Breast epithelium (tissue), 4 donors: ENCODE measurements around the gene SLIT1. TPM values are rescaled to one million over a fixed set of nuclear protein-coding genes. Genes with fewer than 3 reads are reported as not detected.

Source experiments
- DNase-seq, 2 donors: peaks; one replicate each; pipeline ENCODE4 v3.0.0-alpha.2; 2019; ENCODE audit warnings: low spot score in 2 of 2
- H3K27ac ChIP-seq, 2 donors: fragments of 200-600 bp; sonication (generic) in 1 of 2; one replicate each; pipeline ENCODE4 v1.5.1; 2016 to 2019; ENCODE audit warnings: mild to moderate bottlenecking in 1 of 2
- H3K27me3 ChIP-seq, 2 donors: fragments of 200-600 bp; sonication (generic) in 1 of 2; one replicate each; pipeline versions ENCODE4 v1.5.1 to v1.6.0; 2017 to 2019; ENCODE audit warnings: control low read depth in 1 of 2, mild to moderate bottlenecking in 1 of 2
- H3K36me3 ChIP-seq: fragments of 200-600 bp; one replicate; pipeline ENCODE4 v1.5.1; 2019
- H3K4me1 ChIP-seq, 2 donors: fragments of 200-600 bp; sonication (generic); one replicate each; pipeline ENCODE4 v1.5.1; 2016 to 2019; ENCODE audit warnings: control low read depth in 1 of 2
- H3K4me3 ChIP-seq, 3 donors: fragments of 200-600 bp; sonication (generic); 1 replicate in 2 of 3; 2 replicates in 1 of 3; pipeline ENCODE4 v1.5.1; 2016 to 2019; ENCODE audit warnings: mild to moderate bottlenecking in 3 of 3, moderate library complexity in 2 of 3
- H3K9me3 ChIP-seq, 2 donors: fragments of 200-600 bp; sonication (generic) in 1 of 2; one replicate each; pipeline ENCODE4 v1.5.1; 2016 to 2019; ENCODE audit warnings: control low read depth in 1 of 2
- POLR2A ChIP-seq: fragments of 450-650 bp; IDR thresholded peaks from one replicate; pipeline ENCODE4 v1.6.1; 2016; ENCODE audit warnings: antibody characterized with exemption, mild to moderate bottlenecking, moderate library complexity
- POLR2AphosphoS5 ChIP-seq, 3 donors: sonication (generic); formaldehyde crosslinking; IDR thresholded peaks; one replicate each; pipeline ENCODE4 v1.6.1; 2017; ENCODE audit warnings: antibody characterized with exemption in 3 of 3
- intact Hi-C: fragments of 100-400 bp; cut with DNase I; formaldehyde crosslinking; loops from one replicate; pipeline ENCODE4 v1.15.1; 2023; ENCODE audit warnings: low total_unique reads
- total RNA-seq, 3 donors: library from RNA; depleted of rRNA; stranded (reverse); fragments of >200 nt; gene quantifications; one replicate each; pipeline ENCODE4 v1.1.0, GENCODE V29; 2016
- TF ChIP-seq, protein P1 (sequence below), 3 donors: fragments of 450-650 bp; IDR thresholded peaks; one replicate each; pipeline ENCODE4 v1.5.1; 2016 to 2017; ENCODE audit warnings: antibody characterized with exemption in 3 of 3, mild to moderate bottlenecking in 3 of 3, moderate library complexity in 3 of 3

SLIT1 gene
- total RNA-seq, 3 donors from 2014 or later: under 0.01 to 0.44 (median 0.16) TPM

DNA sequence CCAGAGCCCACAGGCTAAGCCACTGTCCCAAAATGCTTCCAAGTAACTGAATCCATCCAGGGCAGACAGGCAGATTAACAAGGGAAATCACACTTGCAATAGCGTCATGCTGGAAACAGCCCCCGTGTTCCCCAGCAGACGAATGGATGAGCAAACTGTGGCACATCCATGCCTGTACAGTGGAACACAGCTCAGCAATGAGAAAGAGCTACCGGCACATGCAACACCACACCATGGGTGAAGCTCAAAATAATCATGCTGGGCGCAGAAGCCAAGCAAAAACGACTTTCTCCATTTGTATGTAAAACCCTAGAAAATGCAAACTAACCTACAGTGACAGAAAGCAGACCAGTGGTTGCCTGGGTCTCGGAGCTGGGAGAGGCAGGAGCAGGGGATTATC lies 153.1 kb downstream of the SLIT1 start:
- Histone ChIP-seq H3K4me1 (peaks cover 0 to 3% of the 10 kb centered on the region in 2 donors), H3K27me3 (no peaks in the 10 kb centered on the region), H3K9me3 (no peaks in the 10 kb centered on the region), H3K27ac (no peak overlapping the region), H3K4me3 (no peak overlapping the region), H3K36me3 (no peaks in the 10 kb centered on the region)
- DNase-seq: no peak
- TF ChIP-seq, protein P1, sequence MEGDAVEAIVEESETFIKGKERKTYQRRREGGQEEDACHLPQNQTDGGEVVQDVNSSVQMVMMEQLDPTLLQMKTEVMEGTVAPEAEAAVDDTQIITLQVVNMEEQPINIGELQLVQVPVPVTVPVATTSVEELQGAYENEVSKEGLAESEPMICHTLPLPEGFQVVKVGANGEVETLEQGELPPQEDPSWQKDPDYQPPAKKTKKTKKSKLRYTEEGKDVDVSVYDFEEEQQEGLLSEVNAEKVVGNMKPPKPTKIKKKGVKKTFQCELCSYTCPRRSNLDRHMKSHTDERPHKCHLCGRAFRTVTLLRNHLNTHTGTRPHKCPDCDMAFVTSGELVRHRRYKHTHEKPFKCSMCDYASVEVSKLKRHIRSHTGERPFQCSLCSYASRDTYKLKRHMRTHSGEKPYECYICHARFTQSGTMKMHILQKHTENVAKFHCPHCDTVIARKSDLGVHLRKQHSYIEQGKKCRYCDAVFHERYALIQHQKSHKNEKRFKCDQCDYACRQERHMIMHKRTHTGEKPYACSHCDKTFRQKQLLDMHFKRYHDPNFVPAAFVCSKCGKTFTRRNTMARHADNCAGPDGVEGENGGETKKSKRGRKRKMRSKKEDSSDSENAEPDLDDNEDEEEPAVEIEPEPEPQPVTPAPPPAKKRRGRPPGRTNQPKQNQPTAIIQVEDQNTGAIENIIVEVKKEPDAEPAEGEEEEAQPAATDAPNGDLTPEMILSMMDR (IDR thresholded peaks at IDR 0.05): no peak
- no peak for TF ChIP-seq POLR2AphosphoS5 (IDR thresholded peaks at IDR 0.05)
- TF ChIP-seq POLR2A: no peak
- intact Hi-C loops: no loop called here

DNA sequence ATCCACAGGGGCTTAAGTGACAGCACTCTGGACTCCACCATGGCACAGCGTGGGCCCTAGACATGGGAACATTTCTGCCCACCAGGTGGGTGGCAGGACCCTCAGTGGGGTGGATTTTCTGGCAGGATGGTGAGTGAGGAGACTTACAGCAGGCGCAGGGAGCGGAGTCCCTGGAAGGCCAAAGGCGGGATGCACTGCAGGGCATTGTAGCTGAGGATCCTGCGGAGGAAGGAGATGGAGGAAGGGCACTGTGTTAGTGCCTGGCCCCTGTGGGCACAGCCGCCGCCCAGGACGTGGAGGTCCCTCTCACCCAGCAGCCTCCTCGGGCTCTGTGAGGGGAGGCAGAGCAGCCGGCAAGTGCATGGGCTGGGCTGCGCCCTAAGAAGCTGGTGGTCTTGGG lies 154.3 kb downstream of the SLIT1 start:
- no peaks in the 10 kb centered on the region for H3K4me1 ChIP-seq
- no peak overlapping the region for H3K4me3 ChIP-seq
- H3K9me3 ChIP-seq: no peaks in the 10 kb centered on the region
- intact Hi-C loops: no loop called here
- H3K27me3 ChIP-seq: no peaks in the 10 kb centered on the region
- no peak for DNase-seq
- TF ChIP-seq, protein P1 (IDR thresholded peaks at IDR 0.05): no peak
- no peaks in the 10 kb centered on the region for H3K36me3 ChIP-seq
- no peak overlapping the region for H3K27ac ChIP-seq

DNA sequence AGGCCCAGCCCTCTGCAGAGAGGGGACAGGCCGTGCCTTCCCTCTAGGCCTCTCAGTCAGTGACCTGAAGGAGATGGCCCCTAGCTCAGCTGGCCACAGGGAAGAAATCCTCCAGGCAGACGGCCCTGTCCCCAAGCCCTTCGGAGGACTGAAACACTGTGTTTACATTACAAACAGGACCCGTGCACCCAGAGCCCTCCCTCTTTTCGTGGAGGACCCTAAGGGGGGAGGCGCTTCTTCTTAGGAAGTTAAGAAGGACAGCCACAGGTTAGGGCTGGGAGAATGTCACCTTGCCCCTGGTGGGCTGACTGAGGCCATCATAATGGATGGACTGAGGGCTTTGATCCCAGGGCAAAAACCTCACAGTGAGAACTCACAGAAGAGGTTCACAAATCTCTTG lies 154.9 kb downstream of the SLIT1 start:
- no peaks in the 10 kb centered on the region for H3K9me3 ChIP-seq
- no peak for TF ChIP-seq POLR2AphosphoS5 (IDR thresholded peaks at IDR 0.05)
- TF ChIP-seq, protein P1 (IDR thresholded peaks at IDR 0.05): no peak
- no peak for TF ChIP-seq POLR2A
- intact Hi-C loops: no loop called here
- no peak for DNase-seq
- no peaks in the 10 kb centered on the region for H3K4me1 ChIP-seq
- no peaks in the 10 kb centered on the region for H3K27me3 ChIP-seq
- no peak overlapping the region for H3K27ac ChIP-seq
- no peaks in the 10 kb centered on the region for H3K36me3 ChIP-seq
- no peak overlapping the region for H3K4me3 ChIP-seq

DNA sequence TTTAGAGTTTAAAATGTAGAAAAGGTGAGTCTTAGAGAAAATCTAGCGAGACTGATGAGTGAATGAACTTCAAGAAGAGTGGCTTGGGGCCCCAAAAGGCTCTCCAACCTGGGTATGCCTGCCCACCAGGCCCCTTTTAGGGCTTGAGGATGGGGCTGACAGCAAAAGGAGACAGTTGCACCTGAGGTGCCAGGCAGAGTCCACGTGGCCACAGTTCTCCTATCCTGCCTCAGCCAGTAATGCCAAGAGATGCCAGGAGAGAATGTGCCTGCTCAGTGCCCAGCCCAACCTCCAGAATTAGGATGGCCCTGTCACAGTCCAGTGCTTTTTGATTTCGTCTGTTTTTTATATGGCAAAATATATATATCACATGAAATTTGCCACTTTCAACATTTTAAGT lies 156.5 kb downstream of the SLIT1 start:
- intact Hi-C loops: no loop called here
- no peak for TF ChIP-seq POLR2A
- TF ChIP-seq, protein P1 (IDR thresholded peaks at IDR 0.05): no peak
- TF ChIP-seq POLR2AphosphoS5 (IDR thresholded peaks at IDR 0.05): no peak
- no peaks in the 10 kb centered on the region for H3K36me3 ChIP-seq

DNA sequence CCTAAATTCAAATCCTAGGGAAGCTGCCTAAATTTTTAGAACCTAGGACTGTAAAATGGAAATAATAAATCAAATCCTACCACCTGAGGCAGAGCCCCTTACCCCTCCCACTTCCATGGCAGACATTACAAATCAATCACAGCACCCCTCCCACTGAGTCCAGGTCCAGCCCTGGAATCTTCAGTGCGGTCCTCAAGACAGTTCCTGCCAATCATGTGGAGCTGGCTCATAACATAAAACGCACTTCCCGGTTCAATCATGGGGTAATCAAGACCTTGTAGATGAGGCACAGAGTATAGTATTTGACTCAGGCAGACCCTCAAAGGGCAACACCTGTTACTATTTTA lies 157.0 kb downstream of the SLIT1 start:
- TF ChIP-seq POLR2A (no peak), POLR2AphosphoS5 (IDR thresholded peaks at IDR 0.05) (no peak)
- TF ChIP-seq, protein P1 (IDR thresholded peaks at IDR 0.05): no peak

More for the DNA sequence above, 156.5 kb downstream of the SLIT1 start:
- no peak for DNase-seq
- H3K27ac ChIP-seq: no peak overlapping the region
- no peaks in the 10 kb centered on the region for H3K9me3 ChIP-seq
- H3K4me3 ChIP-seq: no peak overlapping the region
- no peaks in the 10 kb centered on the region for H3K4me1 ChIP-seq
- no peaks in the 10 kb centered on the region for H3K27me3 ChIP-seq

More for the DNA sequence above, 157.0 kb downstream of the SLIT1 start:
- Histone ChIP-seq H3K27me3 (no peaks in the 10 kb centered on the region), H3K4me1 (no peaks in the 10 kb centered on the region), H3K36me3 (no peaks in the 10 kb centered on the region), H3K9me3 (no peaks in the 10 kb centered on the region), H3K4me3 (no peak overlapping the region), H3K27ac (no peak overlapping the region)
- no peak for DNase-seq
- intact Hi-C loops: no loop called here
